HCT116 (cell line): Measurements from ENCODE around the gene PHF1. TPM values are rescaled to one million over a fixed set of nuclear protein-coding genes. Genes with fewer than 3 reads are reported as not detected.

ENCODE experiments used
- ATAC-seq: fragments of 200-7000 bp; cut with Tn5 transposase; 2 replicates; pipeline ENCODE4 v1.9.1; 2020; ENCODE audit warnings: mild to moderate bottlenecking, moderate library complexity
- BruUV-seq: library from RNA; stranded (reverse); fragments of 400-500 nt; replicated peaks from 2 replicates; lab custom pipeline; 2021; lab: Mats Ljungman, UMichigan
- CTCF ChIA-PET: fragments of 300-600 bp; sonication (Branson Sonifier 250); formaldehyde crosslinking; loops from one replicate; lab custom pipeline; 2021; ENCODE audit warnings: antibody characterized with exemption; lab: Charles Lee
- POLR2A ChIA-PET: fragments of 300-600, 350-600 bp; sonication (Branson Sonifier 250); formaldehyde crosslinking; loops from one replicate; lab custom pipeline; 2021; ENCODE audit warnings: antibody characterized with exemption; lab: Charles Lee
- RAD21 ChIA-PET, 2 experiments: fragments of 300-600 bp; sonication (Branson Sonifier 250); formaldehyde crosslinking; loops; one replicate each; lab custom pipeline; 2023; ENCODE audit warnings: low total read pairs in 2 of 2; ENCODE audit not compliant: uncharacterized antibody in 2 of 2, unreplicated experiment in 2 of 2, low non-redundant PET in 1 of 2; lab: Charles Lee
- DNase-seq: peaks from one replicate; pipeline ENCODE4 v3.0.0-alpha.2; 2010; ENCODE audit warnings: low read depth, low spot score
- H2AFZ ChIP-seq: fragments of 200-600 bp; shearing (Covaris generic), sonication (generic); 2 replicates; pipeline ENCODE4 v1.6.1; 2017; ENCODE audit warnings: low read depth, mixed run types, mixed read lengths, antibody characterized with exemption, low read length; ENCODE audit not compliant: poor library complexity, severe bottlenecking
- H3K27ac ChIP-seq: 2 replicates; pipeline ENCODE4 v1.5.1; 2012; ENCODE audit warnings: low read depth, low read length
- H3K27me3 ChIP-seq: fragments of 200-600 bp; sonication (generic); 2 replicates; pipeline ENCODE4 v1.6.1; 2016; ENCODE audit warnings: mixed run types, low read length, mixed read lengths; ENCODE audit not compliant: insufficient read depth
- H3K36me3 ChIP-seq, 2 experiments: fragments of 200-500 bp in 1 of 2; fragments of 200-600 bp in 1 of 2; sonication (Bioruptor generic) in 1 of 2; sonication (generic) in 1 of 2; 2 replicates each; pipeline versions ENCODE4 v1.5.1 to v1.6.1; 2014 to 2016; ENCODE audit warnings: low read length in 2 of 2, inconsistent platforms in 1 of 2, mixed read lengths in 1 of 2, mixed run types in 1 of 2; ENCODE audit not compliant: insufficient read depth in 2 of 2, control insufficient read depth in 1 of 2
- H3K4me1 ChIP-seq, 2 experiments: fragments of 200-600 bp in 1 of 2; sonication (generic) in 1 of 2; 2 replicates each; pipeline versions ENCODE4 v1.5.1 to v1.6.1; 2012 to 2017; ENCODE audit warnings: low read length in 2 of 2, inconsistent platforms in 1 of 2, mild to moderate bottlenecking in 1 of 2, mixed read lengths in 1 of 2, mixed run types in 1 of 2, moderate library complexity in 1 of 2; ENCODE audit not compliant: insufficient read depth in 2 of 2, control insufficient read depth in 1 of 2
- H3K4me2 ChIP-seq: fragments of 200-600 bp; sonication (generic); 2 replicates; pipeline ENCODE4 v1.6.1; 2017; ENCODE audit warnings: mixed run types, low read length, mixed read lengths
- H3K4me3 ChIP-seq, 2 experiments: fragments of 200-600 bp in 1 of 2; sonication (generic) in 1 of 2; replicated peaks in 1 of 2; 2 replicates each; pipeline ENCODE4 v1.5.1; 2011 to 2016; ENCODE audit warnings: low read length in 2 of 2, control low read depth in 1 of 2, low read depth in 1 of 2, mild to moderate bottlenecking in 1 of 2, mixed read lengths in 1 of 2, mixed run types in 1 of 2
- H3K79me2 ChIP-seq: fragments of 200-600 bp; sonication (generic); 2 replicates; pipeline ENCODE4 v1.6.1; 2017; ENCODE audit warnings: mild to moderate bottlenecking, mixed run types, low read length, moderate library complexity, mixed read lengths; ENCODE audit not compliant: insufficient read depth
- H3K9ac ChIP-seq: fragments of 200-600 bp; sonication (generic); 2 replicates; pipeline ENCODE4 v1.6.1; 2016; ENCODE audit warnings: low read length, mixed read lengths
- H3K9me2 ChIP-seq: fragments of 200-600 bp; sonication (generic), shearing (Covaris generic); 2 replicates; pipeline ENCODE4 v1.6.1; 2017; ENCODE audit warnings: mixed run types, mild to moderate bottlenecking, moderate library complexity; ENCODE audit not compliant: insufficient read depth
- H3K9me3 ChIP-seq, 2 experiments: fragments of 200-500 bp in 1 of 2; fragments of 200-600 bp in 1 of 2; sonication (Bioruptor generic) in 1 of 2; sonication (generic) in 1 of 2; 2 replicates each; pipeline ENCODE4 v1.6.1; 2014 to 2017; ENCODE audit warnings: low read length in 2 of 2, mixed read lengths in 2 of 2, inconsistent platforms in 1 of 2, low read depth in 1 of 2, mild to moderate bottlenecking in 1 of 2, mixed run types in 1 of 2, moderate library complexity in 1 of 2; ENCODE audit not compliant: control insufficient read depth in 1 of 2, insufficient read depth in 1 of 2
- H4K20me1 ChIP-seq: fragments of 200-600 bp; sonication (generic), shearing (Covaris generic); 2 replicates; pipeline ENCODE4 v1.6.1; 2017; ENCODE audit warnings: mixed run types, mild to moderate bottlenecking, moderate library complexity; ENCODE audit not compliant: insufficient read depth
- CEBPB ChIP-seq: IDR thresholded peaks from 2 replicates; pipeline ENCODE4 v1.6.1; 2012; ENCODE audit warnings: low read depth
- RAD21 ChIP-seq: IDR thresholded peaks from 2 replicates; pipeline ENCODE4 v1.6.1; 2012; ENCODE audit warnings: low read depth, mild to moderate bottlenecking
- intact Hi-C: fragments of 100-400 bp; cut with micrococcal nuclease; formaldehyde crosslinking; loops from 2 replicates; pipeline ENCODE4 v1.10.0; 2022
- total RNA-seq: library from RNA; stranded (reverse); gene quantifications from one replicate; pipeline ENCODE4 v1.2.1, GENCODE V29; 2021; ENCODE audit not compliant: unreplicated experiment
- TF ChIP-seq, protein P1 (sequence below), 3 experiments: fragments of 200-600 bp in 1 of 3; sonication (generic) in 1 of 3; IDR thresholded peaks in 2 of 3; conservative IDR thresholded peaks in 1 of 3; 2 replicates each; pipeline ENCODE4 v1.5.1; 2012 to 2017; ENCODE audit warnings: low read depth in 2 of 3, low read length in 2 of 3, antibody characterized with exemption in 1 of 3, borderline replicate concordance in 1 of 3, control low read depth in 1 of 3, mild to moderate bottlenecking in 1 of 3, mixed read lengths in 1 of 3, mixed run types in 1 of 3, moderate library complexity in 1 of 3; ENCODE audit not compliant: insufficient read depth in 1 of 3

The PHF1 gene
- total RNA-seq, 1 experiment from 2014 or later: 40.2 TPM

GRCh38 chr6:33416386-33417127 is 5.7 kb downstream of the PHF1 start:
- no TSS peak for BruUV-seq
- TF ChIP-seq, protein P1, sequence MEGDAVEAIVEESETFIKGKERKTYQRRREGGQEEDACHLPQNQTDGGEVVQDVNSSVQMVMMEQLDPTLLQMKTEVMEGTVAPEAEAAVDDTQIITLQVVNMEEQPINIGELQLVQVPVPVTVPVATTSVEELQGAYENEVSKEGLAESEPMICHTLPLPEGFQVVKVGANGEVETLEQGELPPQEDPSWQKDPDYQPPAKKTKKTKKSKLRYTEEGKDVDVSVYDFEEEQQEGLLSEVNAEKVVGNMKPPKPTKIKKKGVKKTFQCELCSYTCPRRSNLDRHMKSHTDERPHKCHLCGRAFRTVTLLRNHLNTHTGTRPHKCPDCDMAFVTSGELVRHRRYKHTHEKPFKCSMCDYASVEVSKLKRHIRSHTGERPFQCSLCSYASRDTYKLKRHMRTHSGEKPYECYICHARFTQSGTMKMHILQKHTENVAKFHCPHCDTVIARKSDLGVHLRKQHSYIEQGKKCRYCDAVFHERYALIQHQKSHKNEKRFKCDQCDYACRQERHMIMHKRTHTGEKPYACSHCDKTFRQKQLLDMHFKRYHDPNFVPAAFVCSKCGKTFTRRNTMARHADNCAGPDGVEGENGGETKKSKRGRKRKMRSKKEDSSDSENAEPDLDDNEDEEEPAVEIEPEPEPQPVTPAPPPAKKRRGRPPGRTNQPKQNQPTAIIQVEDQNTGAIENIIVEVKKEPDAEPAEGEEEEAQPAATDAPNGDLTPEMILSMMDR (IDR thresholded peaks at IDR 0.05 in 2 of 3, conservative IDR thresholded peaks at IDR 0.05 in 1 of 3; ENCODE audit: borderline replicate concordance in 1 of 3, insufficient read depth in 1 of 3, low read depth in 2 of 3, low read length in 2 of 3): no peak
- TF ChIP-seq CEBPB: no peak
- no peak for TF ChIP-seq RAD21
- no peak for ATAC-seq
- Histone ChIP-seq H3K27me3 (no peaks in the 10 kb centered on the region), H3K9me2 (no peaks in the 10 kb centered on the region), H3K36me3 (peaks cover 5 to 28% of the 10 kb centered on the region in 2 experiments; a peak in 3 of 4 replicates), H3K4me3 (peak overlapping the region; percentile 86 to 94), H4K20me1 (no peaks in the 10 kb centered on the region), H3K9ac (peak overlapping the region; percentile 81), H3K27ac (peak overlapping the region; percentile 93), H3K79me2 (peaks cover 33% of the 10 kb centered on the region), H3K9me3 (no peaks in the 10 kb centered on the region), H3K4me1 (peaks cover 13 to 31% of the 10 kb centered on the region in 2 experiments), H2AFZ (no peak overlapping the region), H3K4me2 (peak overlapping the region; percentile 97)
- no peak for DNase-seq
- ChIA-PET RAD21 (no interaction called here), POLR2A (no interaction called here), CTCF (no interaction called here)
- intact Hi-C loops: loop anchor here (10.0 kb wide), 1 partner anchor 212 kb away; the partner anchor contains the start of genes HSD17B8, RING1, RXRB and SLC39A7
